H1 (cell line): ENCODE results near the gene SKP1. TPM values are rescaled to one million over a fixed set of nuclear protein-coding genes. Genes with fewer than 3 reads are reported as not detected.

ENCODE experiments used
- CBX5 ChIP-seq: fragments of 300-800, 300-1000 bp; sonication (generic); IDR thresholded peaks from 2 replicates; pipeline ENCODE4 v1.7.1; 2016; ENCODE audit warnings: antibody characterized with exemption, low read length, low read depth
- CHD1 ChIP-seq: IDR thresholded peaks from 2 replicates; pipeline ENCODE4 v1.6.1; 2012; ENCODE audit warnings: low read depth, low read length, improper control_type of control experiment
- EGR1 ChIP-seq: IDR thresholded peaks from 2 replicates; pipeline ENCODE4 v1.6.1; 2011; ENCODE audit warnings: low read depth, low read length, borderline replicate concordance
- KDM5A ChIP-seq: fragments of 200-600 bp; IDR thresholded peaks from 2 replicates; pipeline ENCODE4 v1.7.1; 2012; ENCODE audit warnings: mild to moderate bottlenecking, low read length, inconsistent platforms, mixed read lengths
- POLR2A ChIP-seq, 2 experiments: IDR thresholded peaks; 1 replicate in 1 of 2; 2 replicates in 1 of 2; pipeline ENCODE4 v1.6.1; 2011; ENCODE audit warnings: low read depth in 2 of 2, low read length in 2 of 2, mild to moderate bottlenecking in 2 of 2; ENCODE audit errors: control extremely low read depth in 1 of 2
- TEAD4 ChIP-seq: IDR thresholded peaks from 2 replicates; pipeline ENCODE4 v1.6.1; 2012; ENCODE audit warnings: low read depth, low read length, inconsistent platforms, mixed read lengths
- polyA plus RNA-seq, 7 experiments: library from polyadenylated mRNA; depleted of rRNA in 3 of 7; stranded (reverse) in 5 of 7; unstranded in 2 of 7; fragments of >200 nt in 5 of 7; fragments of 200-250 nt in 2 of 7; gene quantifications; 1 replicate in 5 of 7; 2 replicates in 1 of 7; 4 replicates in 1 of 7; pipeline versions ENCODE4 v1.2.1 to v1.2.3, GENCODE V29; 2011 to 2013; ENCODE audit warnings: missing spikeins in 2 of 7, mixed read lengths in 2 of 7
- total RNA-seq: library from RNA; stranded (reverse); fragmentation: NEBNext Ultra II Directional; extraction: Animal tissue kit (Norgen Biotek cat#: 25700); gene quantifications from 2 replicates; pipeline ENCODE4 v1.2.1, GENCODE V29; 2021

Gene SKP1
- total and polyA plus RNA-seq, 2 of the 8 experiments (the other 6 are each of a cell fraction or from before 2014, with no cell fraction given): 163 to 332 TPM

DNA sequence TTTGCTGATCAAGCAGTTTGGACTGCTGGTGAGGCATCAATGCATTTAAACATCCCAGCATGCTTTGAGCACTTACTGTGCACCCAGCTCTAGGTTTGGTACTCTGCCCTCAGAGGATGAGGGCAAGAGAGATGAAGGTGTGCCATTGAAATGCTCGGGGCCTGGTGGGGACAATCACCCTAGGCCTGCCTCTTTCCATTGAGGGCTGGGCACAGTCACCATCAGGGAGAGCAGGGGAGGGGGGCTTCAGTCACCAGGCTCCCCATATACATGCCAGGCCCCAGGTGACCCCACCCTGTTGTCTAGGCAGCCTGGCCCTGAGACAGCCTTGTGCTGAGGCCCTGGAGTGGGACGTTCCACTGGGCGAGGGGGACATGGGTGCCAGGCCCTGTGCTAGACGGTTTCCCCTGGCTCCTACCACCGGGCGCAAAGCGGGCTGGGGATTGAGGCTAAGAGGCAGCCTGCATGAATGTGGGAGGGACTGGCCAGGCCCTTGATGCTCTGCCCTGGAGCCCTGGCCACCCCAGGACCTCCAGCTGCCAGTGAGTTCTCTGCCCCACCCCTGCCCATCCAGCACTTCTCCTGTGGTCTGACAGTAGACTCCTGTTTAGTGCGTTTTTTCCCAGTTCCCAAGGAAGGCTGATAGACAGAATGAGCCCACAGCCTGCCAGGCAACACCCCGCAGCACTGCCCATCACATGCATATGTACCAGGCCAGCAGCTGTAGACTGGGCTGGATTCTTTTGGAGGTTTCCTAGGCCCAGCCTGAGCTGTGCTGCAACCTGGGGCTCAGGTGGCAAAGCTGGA is 43.4 kb downstream of the SKP1 start (continued):
- TF ChIP-seq TEAD4: no peak
- TF ChIP-seq CHD1: no peak
- no peak for TF ChIP-seq CBX5
- no peak for TF ChIP-seq EGR1
- TF ChIP-seq POLR2A (IDR thresholded peaks at IDR 0.05; ENCODE audit: control extremely low read depth in 1 of 2, low read depth in 2 of 2, low read length in 2 of 2): no peak
- no peak for TF ChIP-seq KDM5A
